AG08396 (cell line): ENCODE measurements around the gene SLC7A8.

Experiments
- DNase-seq: peaks from one replicate; pipeline ENCODE4 v3.0.0; 2012; ENCODE audit warnings: low spot score, mixed read lengths

SLC7A8 gene

GRCh38 chr14:23182372-23183157 lies 895 bp downstream of the SLC7A8 start:
- no peak for DNase-seq

GRCh38 chr14:23181946-23182345 lies 1.5 kb downstream of the SLC7A8 start:
- no peak for DNase-seq

- DNase-seq, result no peak
Observed at GRCh38 chr14:23181453-23181852, 2.0 kb downstream of the SLC7A8 start.

GRCh38 chr14:23177181-23177580 lies 6.3 kb downstream of the SLC7A8 start:
- DNase-seq, result no peak

- DNase-seq, result no peak
Observed at GRCh38 chr14:23175823-23176222, 7.6 kb downstream of the SLC7A8 start.

- DNase-seq, result peak; percentile 45
Observed at GRCh38 chr14:23174296-23175184, 8.9 kb downstream of the SLC7A8 start.

GRCh38 chr14:23173796-23174195 lies 9.7 kb downstream of the SLC7A8 start:
- DNase-seq, result no peak

- DNase-seq, result no peak
Observed at GRCh38 chr14:23173031-23173430, 10.4 kb downstream of the SLC7A8 start.

GRCh38 chr14:23172574-23172973 lies 10.9 kb downstream of the SLC7A8 start:
- DNase-seq, result no peak

GRCh38 chr14:23172096-23172495 lies 11.4 kb downstream of the SLC7A8 start:
- DNase-seq, result no peak

GRCh38 chr14:23171222-23171975 lies 12.1 kb downstream of the SLC7A8 start:
- DNase-seq, result no peak

- DNase-seq, result no peak
Observed at GRCh38 chr14:23169622-23170021, 13.8 kb downstream of the SLC7A8 start.

GRCh38 chr14:23168246-23168645 lies 15.2 kb downstream of the SLC7A8 start:
- no peak for DNase-seq

GRCh38 chr14:23167116-23167847 lies 16.2 kb downstream of the SLC7A8 start:
- no peak for DNase-seq

- DNase-seq, result no peak
Observed at GRCh38 chr14:23164949-23165348, 18.5 kb downstream of the SLC7A8 start.

- DNase-seq, result no peak
Observed at GRCh38 chr14:23164250-23164649, 19.2 kb downstream of the SLC7A8 start.

GRCh38 chr14:23163830-23164229 lies 19.6 kb downstream of the SLC7A8 start:
- DNase-seq, result no peak

GRCh38 chr14:23162800-23163199 lies 20.7 kb downstream of the SLC7A8 start:
- DNase-seq, result no peak

- DNase-seq, result no peak
Observed at GRCh38 chr14:23162005-23162404, 21.5 kb downstream of the SLC7A8 start.

GRCh38 chr14:23160924-23161522 lies 22.4 kb downstream of the SLC7A8 start:
- DNase-seq, result peak; percentile 59

GRCh38 chr14:23159532-23159931 lies 23.9 kb downstream of the SLC7A8 start:
- DNase-seq, result no peak
